HG02798 (cell line): ENCODE results near the gene RAPGEF6.
"Not testable (repeated sequence)": the region's sequence is repeated elsewhere in the genome, so short reads cannot be mapped to it uniquely, and the experiment has no call there.

Source experiments
- ATAC-seq: cut with Tn5 transposase; IDR thresholded peaks from one replicate; pipeline ENCODE4 v1.9.1; 2021; ENCODE audit warnings: mild to moderate bottlenecking; ENCODE audit not compliant: unreplicated experiment, poor library complexity

RAPGEF6 gene

DNA sequence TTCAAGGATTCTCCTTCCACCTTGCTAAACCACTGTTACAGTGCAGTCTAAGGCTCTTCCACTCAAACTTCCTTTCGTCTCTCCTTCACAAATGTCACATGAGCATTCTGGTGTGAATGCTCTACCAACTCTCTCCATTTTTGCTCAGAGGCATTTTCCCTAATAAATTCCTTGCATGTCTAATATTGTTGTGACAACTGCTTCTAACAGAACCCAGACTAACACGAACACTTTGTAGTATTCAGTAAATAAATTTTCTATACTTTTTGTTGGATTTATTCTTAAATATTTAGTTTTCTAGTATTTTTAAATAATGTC lies 24.0 kb downstream of the RAPGEF6 start:
- ATAC-seq = no peak

DNA sequence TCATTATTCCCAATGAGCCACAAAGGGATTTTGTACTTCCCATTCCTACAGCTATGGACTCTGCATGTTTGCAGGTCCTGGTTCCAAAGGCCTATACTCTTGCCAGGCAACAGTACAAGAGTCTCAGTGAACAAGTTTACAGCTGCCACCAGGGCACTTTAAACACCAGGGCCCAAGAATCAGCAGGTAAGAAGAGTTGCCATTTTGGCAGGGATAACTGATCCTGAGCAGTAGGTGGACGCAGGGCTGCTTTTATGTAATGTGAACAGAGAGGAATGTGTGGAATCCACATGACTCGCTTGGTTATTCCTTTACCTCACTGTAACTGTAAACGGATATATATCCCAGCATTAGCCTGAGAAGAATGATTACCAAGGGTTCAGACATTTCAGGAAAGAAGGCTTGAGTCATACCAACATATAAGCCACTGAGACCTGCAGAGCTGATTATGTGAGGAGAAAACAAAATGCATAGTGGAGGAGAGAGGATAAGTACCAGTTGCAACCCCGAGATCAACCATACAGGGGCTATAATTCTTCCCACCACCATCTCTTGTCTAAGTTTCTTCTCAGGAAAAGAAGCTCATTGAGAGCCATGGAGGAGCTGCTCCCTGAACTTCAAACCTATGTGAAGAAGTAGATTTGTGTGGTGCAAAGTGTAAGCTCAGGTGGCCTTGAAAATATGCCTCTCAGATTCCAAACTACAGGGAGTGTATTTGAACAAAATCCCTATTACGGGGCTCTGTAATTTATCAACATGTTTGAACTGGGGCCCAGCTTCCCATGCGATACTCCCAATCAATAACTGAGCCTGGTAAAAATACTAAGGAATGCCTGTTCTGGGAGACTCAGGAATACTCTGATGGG lies 24.6 kb downstream of the RAPGEF6 start:
- ATAC-seq = no peak

DNA sequence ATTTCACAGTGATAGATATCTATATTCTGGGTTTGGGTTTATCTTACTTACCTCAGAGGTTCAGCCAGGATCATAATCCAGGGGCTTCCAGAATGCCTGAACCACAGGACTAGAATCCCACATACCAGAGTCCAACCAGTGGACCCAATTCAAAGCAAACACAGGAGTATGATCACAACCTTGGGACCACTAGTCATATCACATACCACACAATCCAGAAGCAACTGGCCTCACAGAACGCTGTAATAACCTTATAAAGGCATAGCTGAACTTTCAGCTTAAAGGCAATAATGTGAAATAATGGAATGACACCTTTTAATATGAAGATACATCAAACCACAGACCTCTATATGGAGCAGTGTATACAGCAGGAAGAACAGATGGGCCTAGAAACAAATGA lies 25.3 kb downstream of the RAPGEF6 start:
- no peak for ATAC-seq

DNA sequence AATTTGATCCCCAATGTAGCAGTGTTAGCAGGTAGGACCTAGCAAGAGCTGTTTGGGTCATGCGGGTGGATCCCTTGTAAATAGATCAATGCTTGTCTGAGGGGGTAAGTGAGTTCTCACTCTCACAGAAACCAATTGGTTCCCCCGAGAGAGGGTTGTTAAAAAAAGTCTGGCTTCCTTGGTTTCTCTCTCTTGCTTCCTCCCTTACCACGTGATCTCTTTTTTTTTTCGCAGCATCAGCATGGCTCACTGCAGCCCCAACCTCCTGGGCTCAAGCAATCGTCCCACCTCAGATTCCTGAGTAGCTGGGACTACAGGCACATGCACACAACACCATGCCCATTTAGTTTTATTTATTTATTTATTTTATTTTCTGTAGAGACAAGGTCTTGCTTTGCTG lies 26.4 kb downstream of the RAPGEF6 start:
- ATAC-seq = no peak

DNA sequence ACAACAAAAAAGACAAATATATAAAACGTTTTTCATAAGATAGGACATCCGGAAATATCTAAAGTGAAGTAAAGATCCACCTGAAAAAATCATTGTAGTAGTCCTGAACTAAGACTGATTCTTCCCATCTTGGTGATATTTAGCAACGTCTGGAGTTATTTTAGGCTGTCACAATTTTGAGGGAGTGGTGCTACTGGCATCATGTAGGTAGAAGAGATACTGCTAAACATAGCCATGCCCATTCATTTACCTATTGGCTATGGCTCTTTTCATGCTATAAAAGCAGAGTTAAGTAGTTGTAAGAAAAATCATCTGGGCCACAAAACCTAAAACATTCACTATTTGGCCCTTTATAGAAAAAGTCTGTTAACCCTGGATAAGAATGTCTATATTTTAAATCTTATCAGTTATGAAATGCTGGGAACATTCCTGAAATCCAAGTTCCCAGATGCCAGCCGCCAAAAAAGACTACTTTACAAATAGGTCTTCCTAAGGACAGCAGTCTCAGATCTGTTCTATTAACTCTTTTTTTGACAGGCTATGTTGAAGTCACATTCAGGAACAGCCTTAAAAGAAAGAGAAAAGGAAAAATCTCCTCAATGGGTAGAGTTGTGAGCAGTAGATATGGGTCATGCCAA lies 27.0 kb downstream of the RAPGEF6 start:
- no peak for ATAC-seq

DNA sequence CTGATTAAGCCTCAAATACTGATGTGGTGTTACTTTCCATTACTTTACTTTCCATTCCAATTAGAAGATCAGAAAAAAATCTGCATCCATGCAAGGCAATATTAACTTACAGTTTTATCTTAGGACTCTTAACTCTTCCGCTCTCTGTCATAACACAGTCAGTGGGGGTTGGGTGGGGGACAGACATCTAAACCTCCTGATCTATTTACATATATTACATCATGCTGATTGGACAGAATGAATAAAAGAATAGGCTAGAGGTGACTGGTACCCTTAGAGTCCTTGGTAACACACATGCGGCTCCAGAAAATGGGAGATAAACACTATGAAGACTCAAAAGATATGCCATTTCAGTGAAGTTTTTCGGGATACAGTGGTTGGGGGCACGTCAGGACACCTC lies 27.6 kb downstream of the RAPGEF6 start:
- no peak for ATAC-seq

DNA sequence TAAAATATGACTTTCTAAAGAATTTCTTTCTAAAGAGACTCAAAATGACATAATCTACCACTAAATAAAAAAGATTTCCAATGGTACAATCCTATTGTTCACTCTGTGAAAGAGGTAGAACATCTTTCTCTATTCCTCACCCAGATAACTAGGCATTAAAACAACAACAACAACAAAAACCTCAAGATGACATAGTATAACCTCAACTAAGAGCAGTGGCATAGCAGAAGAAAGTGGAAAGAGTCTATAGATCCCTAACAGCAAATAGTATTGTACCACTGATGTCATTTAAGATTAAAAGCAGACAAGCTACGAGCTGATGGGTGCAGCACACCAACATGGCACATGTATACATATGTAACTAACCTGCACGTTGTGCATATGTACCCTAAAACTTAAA lies 29.9 kb downstream of the RAPGEF6 start:
- ATAC-seq = no peak

DNA sequence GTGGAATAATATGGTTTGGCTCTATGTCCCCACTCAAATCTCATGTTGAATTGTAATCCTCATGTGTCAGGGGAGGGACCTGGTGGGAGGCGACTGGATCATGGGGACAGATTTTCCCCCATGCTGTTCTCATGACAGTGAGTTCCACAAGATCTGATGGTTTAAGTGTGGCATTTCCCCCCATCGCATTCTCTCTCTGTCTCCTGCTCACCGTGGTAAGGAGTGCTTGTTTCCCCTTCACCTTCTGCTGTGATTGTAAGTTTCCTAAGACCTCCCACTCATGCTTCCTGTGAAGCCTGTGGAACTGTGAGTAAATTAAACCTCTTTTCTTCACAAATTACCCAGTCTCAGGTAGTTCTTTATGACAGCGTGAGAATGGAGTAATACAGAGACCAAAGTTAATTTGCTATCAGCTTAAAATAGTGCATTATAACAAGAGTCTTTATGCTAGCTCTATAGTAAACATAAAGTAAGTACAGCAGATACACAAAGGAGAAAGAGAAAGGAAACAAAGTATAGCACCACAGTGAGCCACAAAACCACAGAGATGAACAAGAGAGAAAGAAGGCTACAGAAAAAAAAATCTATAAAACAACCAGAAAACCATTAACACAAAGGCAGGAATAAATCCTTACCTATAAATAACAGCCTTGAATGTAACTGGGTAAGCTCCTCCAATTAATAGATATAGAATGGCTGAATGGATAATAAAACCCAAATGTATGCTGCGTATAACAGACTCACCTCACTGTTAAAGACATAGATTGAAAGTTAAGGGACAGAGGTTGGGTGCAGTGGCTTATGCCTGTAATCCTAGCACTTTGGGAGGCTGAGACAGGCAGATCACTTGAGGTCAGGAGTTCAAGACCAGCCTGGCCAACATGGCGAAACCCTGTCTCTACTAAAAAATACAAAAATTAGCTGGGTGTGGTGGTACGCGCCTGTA lies 39.7 kb downstream of the RAPGEF6 start:
- ATAC-seq = peak; percentile 68

DNA sequence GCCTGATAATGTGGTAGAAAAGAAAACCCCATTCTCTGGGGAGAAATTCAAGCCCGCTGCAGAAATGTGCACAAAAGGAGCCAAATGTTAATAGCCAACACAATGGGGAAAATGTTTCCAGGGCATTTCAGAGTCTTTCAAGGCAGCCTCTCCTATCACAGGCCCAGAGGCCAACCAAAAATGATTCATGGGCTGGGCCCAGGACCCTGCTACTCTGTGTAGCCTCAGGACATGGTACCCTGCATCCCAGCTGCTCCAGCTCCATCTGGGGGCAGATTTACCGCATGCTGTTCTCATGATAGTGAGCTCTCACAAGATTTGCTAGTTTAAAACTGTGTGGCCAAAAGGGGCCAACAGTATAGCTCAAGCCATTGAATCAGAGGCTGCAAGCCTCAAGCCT lies 41.1 kb downstream of the RAPGEF6 start:
- no peak for ATAC-seq

DNA sequence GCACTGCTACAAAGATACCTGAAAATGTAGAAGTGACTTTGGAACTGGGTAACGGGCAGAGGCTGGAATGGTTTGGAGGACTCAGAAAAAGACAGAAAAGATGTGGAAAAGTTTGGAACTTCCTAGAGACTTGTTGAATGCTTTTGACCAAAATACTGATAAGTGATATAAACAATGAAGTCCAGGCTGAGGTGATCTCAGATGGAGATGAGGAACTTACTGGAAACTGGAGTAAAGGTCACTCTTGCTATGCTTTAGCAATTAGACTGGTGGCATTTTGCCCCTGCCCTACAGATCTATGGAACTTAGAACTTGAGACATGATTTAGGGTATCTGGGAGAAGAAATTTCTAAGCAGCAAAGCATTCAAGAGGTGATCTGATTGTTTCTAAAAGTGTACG lies 41.6 kb downstream of the RAPGEF6 start:
- not testable (repeated sequence) for ATAC-seq

DNA sequence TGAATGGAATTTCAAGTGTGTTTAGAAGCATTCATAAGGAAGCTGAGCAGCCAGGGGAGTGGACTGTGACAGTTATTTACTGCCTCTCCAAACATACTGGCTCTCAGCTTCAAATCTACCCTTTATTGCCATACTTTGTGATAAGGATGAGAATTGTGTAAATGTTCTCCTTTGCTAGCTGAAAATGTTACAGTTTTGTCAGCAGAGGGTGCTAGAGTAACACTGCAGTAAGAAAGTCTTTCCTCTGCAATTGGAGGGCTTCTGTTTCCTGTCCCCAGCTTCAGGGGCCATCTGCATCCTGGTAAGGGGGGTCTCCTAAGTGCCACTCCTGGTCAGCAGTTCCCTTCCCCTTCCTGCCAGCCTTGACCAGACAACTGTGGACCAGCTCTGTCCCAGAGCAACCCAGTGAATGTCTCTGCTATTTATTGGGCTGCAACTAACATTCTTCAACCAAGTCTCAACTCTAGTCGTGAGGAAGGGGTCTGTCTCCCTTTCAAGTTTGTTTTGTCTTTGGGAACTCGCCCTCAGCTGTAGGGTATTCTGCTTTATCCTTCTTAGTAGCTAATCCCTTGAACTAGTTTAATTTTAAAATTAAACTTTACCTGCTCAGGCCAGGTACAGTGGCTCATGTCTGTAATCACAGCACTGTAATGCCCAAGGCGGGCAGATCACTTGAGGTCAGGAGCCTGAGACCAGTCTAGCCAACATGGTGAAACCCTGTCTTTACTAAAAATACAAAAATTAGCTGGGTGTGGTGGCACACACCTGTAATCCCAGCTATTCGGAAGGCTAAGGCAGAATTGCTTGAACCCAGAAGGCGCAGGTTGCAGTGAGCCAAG lies 45.3 kb downstream of the RAPGEF6 start:
- ATAC-seq = peak; percentile 51

DNA sequence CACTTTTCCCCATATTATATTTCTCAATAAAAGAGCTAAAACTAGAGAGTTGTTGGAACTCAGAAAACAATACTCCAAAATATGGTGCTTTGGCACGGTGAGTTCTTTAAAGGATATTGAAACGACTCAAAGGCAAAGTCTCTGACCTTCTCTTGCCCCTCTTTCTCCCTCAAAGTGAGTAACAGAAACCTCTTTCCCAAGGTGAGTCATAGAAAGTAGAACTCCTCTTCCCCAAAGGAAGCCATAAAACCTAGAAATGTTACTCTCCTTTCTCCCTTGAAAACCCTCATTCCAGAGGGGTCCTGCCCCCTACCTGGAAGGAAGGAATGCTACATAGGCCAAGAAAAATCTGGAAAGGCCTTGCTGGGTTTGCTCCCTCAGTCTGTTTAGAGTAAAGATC lies 47.5 kb downstream of the RAPGEF6 start:
- no peak for ATAC-seq

DNA sequence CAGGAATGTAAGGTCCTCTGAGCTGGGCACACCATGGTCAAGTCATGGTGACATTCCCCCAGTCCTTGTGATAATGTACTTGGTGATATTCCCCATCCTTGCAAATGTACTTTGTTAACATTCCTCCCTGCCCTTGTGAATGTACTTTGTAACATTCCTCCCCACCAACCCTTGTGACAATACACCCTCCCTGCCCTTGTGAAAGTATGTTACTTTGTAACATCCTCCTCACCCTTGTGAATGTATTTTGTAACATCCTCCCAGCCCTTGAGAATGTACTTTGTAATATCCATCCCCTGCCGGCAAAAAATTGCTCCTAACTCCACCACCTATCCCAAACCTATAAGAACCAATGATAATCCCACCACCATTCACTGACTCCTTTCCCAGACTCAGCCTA lies 53.3 kb downstream of the RAPGEF6 start:
- no peak for ATAC-seq

DNA sequence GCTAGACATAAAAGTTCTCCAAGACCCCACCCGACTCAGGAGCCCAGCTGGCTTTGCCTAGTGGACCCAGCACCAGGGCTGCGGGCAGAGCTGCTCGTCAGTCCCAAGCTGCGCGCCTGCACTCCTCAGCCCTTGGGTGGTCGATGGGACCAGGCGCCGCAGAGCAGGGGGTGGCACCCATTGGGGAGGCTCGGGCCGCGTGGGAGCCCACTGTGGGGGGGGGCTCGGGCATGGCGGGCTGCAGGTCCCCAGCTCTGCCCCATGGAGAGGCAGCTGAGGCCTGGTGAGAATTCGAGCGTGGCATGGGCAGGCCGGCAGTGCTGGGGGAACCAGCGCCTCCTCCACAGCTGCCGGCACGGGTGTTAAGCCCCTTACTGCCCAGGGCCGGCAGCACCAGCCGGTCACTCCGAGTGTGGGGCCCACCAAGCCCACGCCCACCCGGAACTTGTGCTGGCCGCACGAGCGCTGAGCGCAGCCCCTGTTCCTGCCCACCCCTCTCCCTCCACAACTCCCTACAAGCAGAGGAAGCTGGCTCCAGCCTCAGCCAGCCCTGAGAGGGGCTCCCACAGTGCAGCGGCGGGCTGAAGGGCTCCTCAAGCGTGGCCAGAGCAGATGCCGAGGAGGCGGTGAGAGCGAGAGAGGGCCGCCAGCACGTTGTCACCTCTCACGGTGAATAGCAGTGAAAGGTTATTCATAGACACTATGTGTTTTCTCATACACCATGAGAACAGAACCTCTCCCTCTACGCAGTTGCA lies 54.9 kb downstream of the RAPGEF6 start:
- ATAC-seq = no peak

DNA sequence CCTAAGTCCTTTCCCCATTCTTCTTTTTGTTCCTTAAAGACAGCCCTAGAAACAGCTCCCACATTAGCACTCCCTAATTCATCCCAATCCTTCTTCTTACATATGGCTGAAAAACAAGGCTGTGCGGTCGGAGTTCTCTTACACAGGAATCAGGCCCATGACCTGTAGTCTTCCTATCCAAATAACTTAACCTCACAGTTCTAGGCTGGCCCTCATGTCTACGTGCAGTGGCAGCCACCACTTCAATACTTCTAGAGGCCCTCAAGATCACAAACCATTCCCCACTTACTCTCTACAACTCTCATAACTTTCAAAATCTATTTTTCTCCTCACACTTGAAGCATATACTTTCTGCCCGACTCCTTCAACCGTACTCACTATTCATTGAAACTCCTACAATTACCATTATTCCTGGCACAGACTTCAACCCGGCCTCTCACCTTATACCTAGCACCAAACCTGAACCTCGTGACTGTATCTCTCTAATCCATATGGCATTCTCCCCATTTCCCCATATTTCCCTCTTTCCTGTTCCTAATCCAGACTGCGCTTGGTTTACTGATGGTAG lies 59.3 kb downstream of the RAPGEF6 start:
- no peak for ATAC-seq

DNA sequence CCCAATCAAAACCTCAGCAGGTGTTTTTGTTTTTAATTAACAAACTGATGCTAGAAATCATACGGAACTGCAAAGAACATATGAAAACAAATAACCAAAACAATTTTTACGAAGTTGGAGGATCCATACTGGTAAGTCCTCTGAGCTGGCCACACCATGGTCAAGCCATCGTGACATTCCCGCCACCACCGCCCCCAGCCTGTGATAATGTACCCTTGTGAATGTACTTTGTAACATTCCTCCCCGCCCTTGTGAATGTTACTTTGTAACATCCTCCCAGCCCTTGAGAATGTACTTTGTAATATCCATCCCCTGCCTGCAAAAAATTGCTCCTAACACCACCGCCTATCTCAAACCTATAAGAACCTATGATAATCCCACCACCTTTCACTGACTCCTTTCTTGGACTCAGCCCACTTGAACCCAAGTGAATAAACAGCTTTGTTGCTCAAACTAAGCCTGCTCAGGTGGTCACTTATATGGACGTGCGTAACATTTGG lies 63.3 kb downstream of the RAPGEF6 start:
- ATAC-seq = no peak

DNA sequence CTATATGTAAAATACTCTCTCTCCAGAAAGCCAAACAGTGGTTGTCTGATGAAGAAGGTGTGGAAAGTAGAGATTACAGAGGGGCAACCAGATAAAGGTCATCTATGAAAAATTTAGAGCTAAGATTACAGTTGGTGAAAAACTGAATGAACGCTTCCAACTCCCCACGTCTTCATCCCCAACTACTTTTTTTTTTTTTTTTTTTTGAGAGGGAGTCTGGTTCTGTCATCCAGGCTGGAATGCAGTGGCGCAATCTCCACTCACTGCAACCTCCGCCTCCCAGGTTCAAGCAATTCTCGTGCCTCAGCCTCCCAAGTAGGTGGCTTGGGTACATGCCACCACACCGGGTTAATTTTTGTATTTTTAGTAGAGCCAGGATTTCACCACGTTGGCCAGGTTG lies 64.3 kb downstream of the RAPGEF6 start:
- no peak for ATAC-seq

DNA sequence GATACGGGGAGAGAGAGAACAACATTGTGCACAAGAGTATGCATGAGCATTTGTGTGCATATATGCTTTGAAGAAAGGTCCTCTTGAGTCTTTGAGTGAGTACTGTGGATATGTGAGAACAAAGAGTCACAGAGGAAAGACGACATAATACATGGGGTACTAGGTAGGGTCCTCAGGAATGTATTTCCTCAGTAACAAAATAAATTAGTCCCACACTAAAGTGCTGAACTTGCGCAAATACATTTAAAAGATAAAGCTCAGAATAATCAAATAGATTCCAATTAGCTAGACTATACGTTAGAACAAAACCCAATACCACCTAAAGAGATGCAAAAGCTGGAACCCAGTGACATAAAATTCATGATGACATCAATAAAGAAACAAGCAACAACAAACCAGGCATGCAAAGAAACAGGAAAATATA lies 70.8 kb downstream of the RAPGEF6 start:
- ATAC-seq = no peak
